Tibial nerve (tissue), 4 donors: ENCODE data around the gene GAPDH. TPM values are rescaled to one million over a fixed set of nuclear protein-coding genes. Genes with fewer than 3 reads are reported as not detected.
A peak's percentile ranks its signal among the peaks of the same experiment; 100 is the strongest.

ENCODE experiments used
- DNase-seq, 2 donors: peaks; one replicate each; pipeline ENCODE4 v3.0.0-alpha.2; 2019; ENCODE audit warnings: low spot score in 2 of 2
- H3K27ac ChIP-seq, 4 donors: fragments of 200-600 bp; sonication (generic) in 3 of 4; one replicate each; pipeline ENCODE4 v1.5.1; 2017 to 2019; ENCODE audit warnings: mild to moderate bottlenecking in 1 of 4
- H3K27me3 ChIP-seq, 2 donors: fragments of 200-600 bp; sonication (generic) in 1 of 2; one replicate each; pipeline versions ENCODE4 v1.5.1 to v1.6.0; 2017 to 2019
- H3K36me3 ChIP-seq, 3 donors: fragments of 200-600 bp; sonication (generic); one replicate each; pipeline ENCODE4 v1.5.1; 2018 to 2019
- H3K4me1 ChIP-seq, 4 donors: fragments of 200-600 bp; sonication (generic) in 3 of 4; one replicate each; pipeline ENCODE4 v1.5.1; 2017 to 2019
- H3K4me3 ChIP-seq, 4 donors: fragments of 200-600 bp; sonication (generic) in 3 of 4; one replicate each; pipeline ENCODE4 v1.5.1; 2017 to 2019; ENCODE audit warnings: mild to moderate bottlenecking in 1 of 4, moderate library complexity in 1 of 4
- H3K9me3 ChIP-seq, 4 donors: fragments of 200-600 bp; sonication (generic) in 3 of 4; one replicate each; pipeline ENCODE4 v1.5.1; 2017 to 2019
- EP300 ChIP-seq, 2 donors: sonication (generic); formaldehyde crosslinking; IDR thresholded peaks; one replicate each; pipeline ENCODE4 v1.6.1; 2017; ENCODE audit warnings: antibody characterized with exemption in 2 of 2, mild to moderate bottlenecking in 1 of 2
- POLR2A ChIP-seq, 2 donors: fragments of 450-650 bp; IDR thresholded peaks; one replicate each; pipeline ENCODE4 v1.6.1; 2017; ENCODE audit warnings: antibody characterized with exemption in 2 of 2, mild to moderate bottlenecking in 2 of 2, moderate library complexity in 2 of 2
- WGBS, 2 donors: methylation state at CpG; one replicate each; pipeline ENCODE4 v1.1.5; 2018; 5-methylcytosine and 5-hydroxymethylcytosine counted together
- total RNA-seq, 4 donors: library from RNA; depleted of rRNA; stranded (reverse); fragments of >200 nt; gene quantifications; one replicate each; pipeline ENCODE4 v1.1.0, GENCODE V29; 2016
- TF ChIP-seq, protein P1 (sequence below), 5 experiments: fragments of 200-600 bp in 3 of 5; fragments of 450-650 bp in 2 of 5; sonication (generic) in 3 of 5; IDR thresholded peaks; one replicate each; pipeline ENCODE4 v1.5.1; 2016 to 2019; ENCODE audit warnings: antibody characterized with exemption in 5 of 5, mild to moderate bottlenecking in 3 of 5, moderate library complexity in 2 of 5

Gene GAPDH
- total RNA-seq, 4 donors from 2014 or later: 1,360 to 2,316 (median 1,728) TPM

DNA sequence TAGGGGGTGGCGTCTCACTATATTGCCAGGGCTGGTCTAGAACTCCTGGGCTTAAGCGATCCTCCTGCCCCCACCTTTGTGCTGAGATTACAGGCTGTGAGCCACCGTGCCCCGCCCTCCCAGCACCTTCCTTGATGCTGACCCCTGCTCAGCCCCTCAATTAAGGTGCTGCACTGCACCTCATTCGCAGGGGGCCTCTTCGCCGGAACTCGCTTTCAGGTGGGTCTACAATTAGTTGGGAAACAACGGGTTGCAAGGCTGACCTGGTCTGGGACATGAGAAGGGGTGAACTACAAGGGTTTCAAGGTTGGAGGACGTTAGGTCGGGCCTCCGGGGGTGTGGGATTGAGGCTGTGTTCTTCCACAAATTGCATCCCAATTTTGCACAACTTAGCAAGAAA is 35.0 kb downstream of the GAPDH start:
- no peak for DNase-seq

DNA sequence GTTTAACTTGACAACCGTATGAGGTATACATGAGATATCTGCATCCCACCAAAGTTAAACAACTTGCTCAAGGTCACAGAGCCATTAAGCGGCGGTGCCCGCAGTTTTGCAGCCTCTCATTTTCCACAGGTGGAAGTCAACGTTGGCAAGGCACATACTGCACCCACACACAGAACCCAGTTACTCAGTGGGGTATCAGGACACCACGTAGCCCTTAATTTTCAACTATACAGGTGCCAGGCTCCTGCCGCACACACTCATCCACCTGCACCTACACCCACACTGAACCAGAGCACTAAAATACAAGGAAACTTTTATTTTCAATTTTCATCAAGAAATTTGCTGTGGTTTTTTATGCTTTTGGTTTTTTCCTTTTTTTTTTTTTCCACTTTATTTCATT is 35.5 kb downstream of the GAPDH start:
- H3K27ac ChIP-seq: no peak overlapping the region
- H3K4me3 ChIP-seq: no peak overlapping the region
- H3K9me3 ChIP-seq: no peaks in the 10 kb centered on the region
- TF ChIP-seq POLR2A (IDR thresholded peaks at IDR 0.05) (no peak), EP300 (IDR thresholded peaks at IDR 0.05) (no peak)
- TF ChIP-seq, protein P1, sequence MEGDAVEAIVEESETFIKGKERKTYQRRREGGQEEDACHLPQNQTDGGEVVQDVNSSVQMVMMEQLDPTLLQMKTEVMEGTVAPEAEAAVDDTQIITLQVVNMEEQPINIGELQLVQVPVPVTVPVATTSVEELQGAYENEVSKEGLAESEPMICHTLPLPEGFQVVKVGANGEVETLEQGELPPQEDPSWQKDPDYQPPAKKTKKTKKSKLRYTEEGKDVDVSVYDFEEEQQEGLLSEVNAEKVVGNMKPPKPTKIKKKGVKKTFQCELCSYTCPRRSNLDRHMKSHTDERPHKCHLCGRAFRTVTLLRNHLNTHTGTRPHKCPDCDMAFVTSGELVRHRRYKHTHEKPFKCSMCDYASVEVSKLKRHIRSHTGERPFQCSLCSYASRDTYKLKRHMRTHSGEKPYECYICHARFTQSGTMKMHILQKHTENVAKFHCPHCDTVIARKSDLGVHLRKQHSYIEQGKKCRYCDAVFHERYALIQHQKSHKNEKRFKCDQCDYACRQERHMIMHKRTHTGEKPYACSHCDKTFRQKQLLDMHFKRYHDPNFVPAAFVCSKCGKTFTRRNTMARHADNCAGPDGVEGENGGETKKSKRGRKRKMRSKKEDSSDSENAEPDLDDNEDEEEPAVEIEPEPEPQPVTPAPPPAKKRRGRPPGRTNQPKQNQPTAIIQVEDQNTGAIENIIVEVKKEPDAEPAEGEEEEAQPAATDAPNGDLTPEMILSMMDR (IDR thresholded peaks at IDR 0.05): no peak
- 79 to 87% methylated on average over 7 of the region's 7 CpGs for WGBS, 2 donors
- H3K4me1 ChIP-seq: peaks cover 0 to 19% (median 8%) of the 10 kb centered on the region in 4 donors
- no peak for DNase-seq
- no peaks in the 10 kb centered on the region for H3K27me3 ChIP-seq
- H3K36me3 ChIP-seq: peaks cover 0 to 75% (median 12%) of the 10 kb centered on the region in 3 donors

More for the DNA sequence above, 35.0 kb downstream of the GAPDH start:
- no peaks in the 10 kb centered on the region for H3K9me3 ChIP-seq
- H3K27me3 ChIP-seq: no peaks in the 10 kb centered on the region
- peaks cover 0 to 19% (median 8%) of the 10 kb centered on the region in 4 donors for H3K4me1 ChIP-seq
- TF ChIP-seq EP300 (IDR thresholded peaks at IDR 0.05) (no peak), POLR2A (IDR thresholded peaks at IDR 0.05) (no peak)
- TF ChIP-seq, protein P1 (IDR thresholded peaks at IDR 0.05): no peak
- H3K36me3 ChIP-seq: peaks cover 0 to 70% (median 12%) of the 10 kb centered on the region in 3 donors
- no peak overlapping the region for H3K4me3 ChIP-seq
- no peak overlapping the region for H3K27ac ChIP-seq
- 79% methylated on average over 12 of the region's 12 CpGs for WGBS, 2 donors

DNA sequence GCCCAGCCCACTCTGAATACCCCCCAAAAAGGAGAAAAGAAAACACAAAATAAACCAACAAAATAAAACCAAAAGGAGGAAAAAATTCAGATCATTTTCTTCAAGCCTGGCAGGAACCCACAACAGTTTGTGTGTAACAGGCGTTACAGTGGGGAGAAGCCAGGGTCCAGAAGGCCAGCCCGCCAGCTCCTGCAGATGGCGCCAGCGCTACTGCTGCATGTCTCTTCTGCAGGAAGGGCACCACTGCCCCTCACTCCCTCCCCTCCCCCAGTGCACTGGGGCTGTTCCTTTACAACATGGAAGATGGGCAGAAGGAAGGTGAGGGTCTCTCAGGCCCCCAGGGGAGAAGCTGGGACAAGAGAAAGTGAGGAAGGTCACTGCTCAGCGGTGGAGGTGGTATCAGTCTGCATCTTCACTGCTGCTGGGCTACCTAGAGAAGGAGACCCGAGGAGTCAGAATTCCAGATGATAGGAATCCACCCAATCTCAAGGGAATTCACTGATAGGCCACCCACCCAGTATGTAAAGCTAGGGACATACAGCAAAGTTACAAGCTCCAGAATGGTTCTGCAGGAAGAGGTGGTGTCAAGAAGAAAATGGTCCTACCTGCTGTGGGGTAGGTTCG is 36.1 kb downstream of the GAPDH start:
- H3K27ac ChIP-seq: no peak overlapping the region
- no peak overlapping the region for H3K4me3 ChIP-seq
- no peaks in the 10 kb centered on the region for H3K9me3 ChIP-seq
- H3K4me1 ChIP-seq: peaks cover 0 to 19% (median 8%) of the 10 kb centered on the region in 4 donors
- WGBS, 2 donors: 54 to 55% methylated on average over 7 of the region's 7 CpGs
- peaks cover 0 to 78% (median 12%) of the 10 kb centered on the region in 3 donors for H3K36me3 ChIP-seq
- no peaks in the 10 kb centered on the region for H3K27me3 ChIP-seq
- TF ChIP-seq, protein P1 (IDR thresholded peaks at IDR 0.05): peak in 2 of 5 experiments; percentile 15 to 39
- TF ChIP-seq POLR2A (IDR thresholded peaks at IDR 0.05): no peak
- DNase-seq: no peak

DNA sequence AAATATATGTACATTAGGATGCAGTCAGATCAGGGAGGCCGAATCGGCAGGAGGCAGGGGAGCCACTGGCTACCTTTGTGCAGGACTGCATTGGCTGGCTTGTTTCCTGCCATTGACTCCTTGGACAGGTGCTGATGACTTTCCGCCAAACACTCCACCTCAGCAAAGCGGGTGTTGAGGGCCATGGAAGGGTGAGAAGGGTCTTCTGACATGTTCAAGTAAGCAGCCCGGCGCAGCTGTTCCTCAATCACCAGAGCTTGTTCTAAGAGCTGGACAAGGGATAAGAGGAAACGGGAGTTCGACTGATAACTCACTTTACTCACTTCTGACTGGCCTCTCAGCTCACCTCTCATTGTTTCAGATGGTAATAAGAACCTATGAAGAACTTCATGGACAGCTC is 38.7 kb downstream of the GAPDH start:
- TF ChIP-seq, protein P1 (IDR thresholded peaks at IDR 0.05): no peak
- TF ChIP-seq EP300 (IDR thresholded peaks at IDR 0.05): no peak
- TF ChIP-seq POLR2A (IDR thresholded peaks at IDR 0.05): no peak
- Histone ChIP-seq H3K9me3 (no peaks in the 10 kb centered on the region), H3K4me1 (peaks cover 0 to 10% (median 0%) of the 10 kb centered on the region in 4 donors), H3K27ac (no peak overlapping the region), H3K27me3 (no peaks in the 10 kb centered on the region), H3K4me3 (no peak overlapping the region), H3K36me3 (peaks cover 0 to 91% (median 33%) of the 10 kb centered on the region in 3 donors)
- no peak for DNase-seq
- WGBS, 2 donors: 92 to 93% methylated on average over 8 of the region's 8 CpGs

DNA sequence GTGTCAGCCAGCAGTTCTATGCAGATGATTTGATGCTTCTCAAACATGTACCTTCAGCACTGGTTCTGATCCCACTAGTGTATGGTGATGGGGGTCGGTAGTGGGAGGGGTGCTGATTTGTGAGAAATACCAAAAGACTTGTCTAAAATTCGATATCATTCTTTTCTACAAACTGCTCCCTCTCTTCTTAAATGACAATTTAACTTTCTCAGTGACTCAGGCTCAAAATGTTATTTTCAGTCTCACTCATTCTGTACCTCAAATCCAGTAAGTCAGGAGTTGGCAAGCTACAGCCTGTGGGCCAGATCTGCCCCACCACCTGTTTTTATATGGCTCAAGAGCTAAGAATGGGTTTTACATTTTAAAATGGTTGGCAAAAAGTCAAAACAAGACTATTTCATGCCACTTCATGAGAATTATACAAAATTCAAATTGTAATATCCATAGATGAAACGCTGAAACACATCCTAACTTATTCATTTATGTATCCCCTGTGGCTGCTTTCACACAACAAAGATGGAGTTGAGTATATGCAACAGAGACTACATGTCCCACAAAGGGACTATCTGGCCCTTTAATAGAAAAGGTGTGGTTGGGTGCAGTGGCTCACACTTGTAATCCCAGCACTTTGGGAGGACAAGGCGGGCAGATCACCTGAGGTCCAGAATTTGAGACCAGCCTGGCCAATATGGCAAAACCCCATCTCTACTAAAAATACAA is 40.4 kb downstream of the GAPDH start:
- Histone ChIP-seq H3K9me3 (no peaks in the 10 kb centered on the region), H3K36me3 (peaks cover 0 to 100% (median 43%) of the 10 kb centered on the region in 3 donors), H3K4me3 (no peak overlapping the region), H3K27me3 (no peaks in the 10 kb centered on the region), H3K27ac (no peak overlapping the region), H3K4me1 (no peaks in the 10 kb centered on the region)
- no peak for DNase-seq
- TF ChIP-seq, protein P1 (IDR thresholded peaks at IDR 0.05): no peak
- TF ChIP-seq EP300 (IDR thresholded peaks at IDR 0.05) (no peak), POLR2A (IDR thresholded peaks at IDR 0.05) (no peak)
- WGBS, 2 donors: 87 to 92% methylated on average over 4 of the region's 4 CpGs
